NCI-H748 (cell line): ENCODE measurements around the gene UBTD2.
A peak's percentile ranks its signal among the peaks of the same experiment; 100 is the strongest.
"Not testable (repeated sequence)": the region's sequence is repeated elsewhere in the genome, so short reads cannot be mapped to it uniquely, and the experiment has no call there.

ENCODE experiments used
- DNase-seq: peaks from one replicate; lab custom pipeline; 2025; ENCODE audit not compliant: unreplicated experiment; lab: John Stamatoyannopoulos, UW

Gene UBTD2

GRCh38 chr5:172283020-172283861, at the start of gene UBTD2:
TSS of gene UBTD2 (minus strand) at chr5:172283764. CDS start at chr5:172283665, 99 bp downstream.
- peak; percentile 88 for DNase-seq

GRCh38 chr5:172326901-172327300, 43.3 kb upstream of the UBTD2 start:
- DNase-seq = not testable (repeated sequence)

GRCh38 chr5:172325452-172325851, 41.9 kb upstream of the UBTD2 start:
- DNase-seq = no peak

- peak; percentile 48 for DNase-seq
Observed at GRCh38 chr5:172322028-172322965, 38.7 kb upstream of the UBTD2 start.

GRCh38 chr5:172321593-172321992, 38.0 kb upstream of the UBTD2 start:
- DNase-seq = peak; percentile 41

- no peak for DNase-seq
Observed at GRCh38 chr5:172319708-172320441, 36.3 kb upstream of the UBTD2 start.

- DNase-seq = no peak
Observed at GRCh38 chr5:172315587-172316493, 32.3 kb upstream of the UBTD2 start.

GRCh38 chr5:172313915-172314314, 30.4 kb upstream of the UBTD2 start:
- no peak for DNase-seq

GRCh38 chr5:172312286-172312685, 28.7 kb upstream of the UBTD2 start:
- no peak for DNase-seq

GRCh38 chr5:172311605-172312004, 28.0 kb upstream of the UBTD2 start:
- DNase-seq = no peak

- no peak for DNase-seq
Observed at GRCh38 chr5:172311026-172311425, 27.5 kb upstream of the UBTD2 start.

- no peak for DNase-seq
Observed at GRCh38 chr5:172305380-172305779, 21.8 kb upstream of the UBTD2 start.

GRCh38 chr5:172303572-172304335, 20.2 kb upstream of the UBTD2 start:
- DNase-seq = peak; percentile 57

GRCh38 chr5:172303162-172303561, 19.6 kb upstream of the UBTD2 start:
- peak; percentile 57 for DNase-seq

- DNase-seq = no peak
Observed at GRCh38 chr5:172302047-172302710, 18.6 kb upstream of the UBTD2 start.

- DNase-seq = no peak
Observed at GRCh38 chr5:172299916-172300439, 16.4 kb upstream of the UBTD2 start.

- DNase-seq = no peak
Observed at GRCh38 chr5:172294831-172295230, 11.3 kb upstream of the UBTD2 start.

GRCh38 chr5:172293745-172294342, 10.3 kb upstream of the UBTD2 start:
- no peak for DNase-seq
